IPS-18a (cell line): ENCODE data around the gene TMEM255B.
A peak's percentile ranks its signal among the peaks of the same experiment; 100 is the strongest.

ENCODE experiments used
- H3K27ac ChIP-seq: one replicate; pipeline ENCODE4 v1.5.1; 2013; ENCODE audit warnings: low read length
- H3K27me3 ChIP-seq: one replicate; pipeline ENCODE4 v1.6.1; 2013; ENCODE audit warnings: mild to moderate bottlenecking, low read length; ENCODE audit not compliant: control insufficient read depth, insufficient read depth
- H3K36me3 ChIP-seq: one replicate; pipeline ENCODE4 v1.6.1; 2013; ENCODE audit warnings: low read depth, low read length; ENCODE audit not compliant: control insufficient read depth
- H3K4me1 ChIP-seq: one replicate; pipeline ENCODE4 v1.6.1; 2013; ENCODE audit warnings: low read depth, low read length; ENCODE audit not compliant: control insufficient read depth
- H3K4me3 ChIP-seq: one replicate; pipeline ENCODE4 v1.5.1; 2013; ENCODE audit warnings: low read length
- H3K9ac ChIP-seq: one replicate; pipeline ENCODE4 v1.6.1; 2013; ENCODE audit warnings: mild to moderate bottlenecking, low read length, moderate library complexity
- H3K9me3 ChIP-seq: one replicate; pipeline ENCODE4 v1.6.1; 2013; ENCODE audit warnings: low read depth, low read length; ENCODE audit not compliant: control insufficient read depth

Gene TMEM255B

DNA sequence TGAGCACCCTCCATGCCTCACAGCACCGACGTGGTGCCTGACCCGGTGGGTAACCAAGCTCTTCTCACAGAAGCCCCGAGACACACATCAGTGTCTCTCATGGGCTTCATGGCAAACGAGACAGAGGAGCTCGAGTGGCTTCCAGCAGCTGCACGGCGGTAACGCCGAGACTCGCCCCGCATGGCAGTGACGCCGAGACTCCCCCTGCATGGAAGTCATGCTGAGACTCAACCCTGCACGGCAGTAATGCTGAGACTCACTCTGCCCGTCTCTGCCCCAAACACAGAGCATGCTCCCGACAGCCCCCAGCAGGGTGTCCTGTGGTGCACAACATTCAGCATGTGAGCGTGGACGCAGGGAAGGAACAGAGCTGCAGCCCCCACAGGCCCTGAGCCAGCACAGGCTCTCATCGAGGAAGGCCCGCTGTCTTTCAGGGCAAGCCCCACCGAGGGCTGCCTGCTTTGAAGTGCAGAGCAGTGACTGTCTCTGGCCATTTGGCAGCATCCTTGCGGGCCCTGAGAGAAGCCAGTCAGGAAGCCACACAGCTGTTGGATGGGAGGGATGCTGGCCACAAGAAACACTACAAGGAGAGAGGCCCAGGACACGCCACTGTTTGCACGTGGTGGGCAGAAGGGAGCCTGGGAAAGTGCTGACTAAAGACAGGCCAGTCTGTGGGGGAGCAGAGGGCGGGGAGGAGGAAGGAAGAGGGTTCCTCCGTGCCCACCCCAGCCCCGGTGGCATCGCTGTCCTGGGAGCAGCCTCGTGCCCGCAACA, 95.4 kb downstream of the TMEM255B start:
- H3K27me3 ChIP-seq, result no peaks in the 10 kb centered on the region
- no peak overlapping the region for H3K27ac ChIP-seq
- H3K9ac ChIP-seq, result no peak overlapping the region
- no peak overlapping the region for H3K4me3 ChIP-seq
- no peaks in the 10 kb centered on the region for H3K9me3 ChIP-seq
- peaks cover 2% of the 10 kb centered on the region for H3K4me1 ChIP-seq
- H3K36me3 ChIP-seq, result no peaks in the 10 kb centered on the region

DNA sequence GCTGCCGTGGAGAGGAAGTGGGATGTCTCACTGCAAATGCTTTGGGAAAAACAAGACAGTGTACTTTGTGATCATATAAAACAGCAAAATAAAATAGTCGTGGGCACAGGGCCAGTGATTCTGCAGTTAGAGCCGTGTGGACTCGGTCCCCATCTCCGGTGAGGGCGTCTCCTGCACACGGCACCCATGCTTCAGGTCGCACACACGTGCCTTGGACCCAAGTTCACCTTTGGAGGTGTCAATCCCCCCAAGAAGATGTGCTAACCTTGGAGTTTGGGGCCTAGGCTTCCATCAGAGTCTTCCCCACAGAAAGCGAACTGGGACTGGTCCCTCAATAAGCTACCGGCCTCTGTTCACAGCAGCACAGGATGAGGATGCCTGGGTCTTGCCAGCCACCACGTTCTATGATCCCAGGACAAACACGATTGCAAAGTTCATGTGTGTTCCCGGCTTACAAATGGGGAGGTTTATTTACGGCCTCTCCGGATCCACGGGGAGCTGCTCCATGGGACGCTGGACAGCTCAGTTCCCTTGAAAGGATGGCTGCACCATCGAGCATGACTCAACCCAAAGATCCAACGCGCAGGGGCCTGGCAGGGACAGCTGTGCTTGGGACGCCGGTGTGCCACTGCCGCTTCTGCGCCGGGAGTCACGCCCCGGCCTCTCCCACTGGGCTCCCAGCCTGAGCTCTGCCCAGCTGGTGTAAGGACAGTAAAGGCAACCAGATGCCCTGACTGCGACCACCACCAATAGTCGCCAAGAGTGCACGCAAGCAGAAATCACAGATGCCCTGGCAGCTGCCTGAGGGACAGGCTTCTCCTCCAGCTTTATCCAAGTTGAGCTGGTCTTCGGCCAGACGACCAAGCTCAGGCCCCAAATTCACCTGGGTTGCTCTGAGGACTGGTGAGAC, 96.2 kb downstream of the TMEM255B start:
- no peaks in the 10 kb centered on the region for H3K36me3 ChIP-seq
- H3K27me3 ChIP-seq, result no peaks in the 10 kb centered on the region
- no peak overlapping the region for H3K27ac ChIP-seq
- H3K9me3 ChIP-seq, result no peaks in the 10 kb centered on the region
- H3K4me1 ChIP-seq, result peaks cover 11% of the 10 kb centered on the region
- no peak overlapping the region for H3K4me3 ChIP-seq
- no peak overlapping the region for H3K9ac ChIP-seq

DNA sequence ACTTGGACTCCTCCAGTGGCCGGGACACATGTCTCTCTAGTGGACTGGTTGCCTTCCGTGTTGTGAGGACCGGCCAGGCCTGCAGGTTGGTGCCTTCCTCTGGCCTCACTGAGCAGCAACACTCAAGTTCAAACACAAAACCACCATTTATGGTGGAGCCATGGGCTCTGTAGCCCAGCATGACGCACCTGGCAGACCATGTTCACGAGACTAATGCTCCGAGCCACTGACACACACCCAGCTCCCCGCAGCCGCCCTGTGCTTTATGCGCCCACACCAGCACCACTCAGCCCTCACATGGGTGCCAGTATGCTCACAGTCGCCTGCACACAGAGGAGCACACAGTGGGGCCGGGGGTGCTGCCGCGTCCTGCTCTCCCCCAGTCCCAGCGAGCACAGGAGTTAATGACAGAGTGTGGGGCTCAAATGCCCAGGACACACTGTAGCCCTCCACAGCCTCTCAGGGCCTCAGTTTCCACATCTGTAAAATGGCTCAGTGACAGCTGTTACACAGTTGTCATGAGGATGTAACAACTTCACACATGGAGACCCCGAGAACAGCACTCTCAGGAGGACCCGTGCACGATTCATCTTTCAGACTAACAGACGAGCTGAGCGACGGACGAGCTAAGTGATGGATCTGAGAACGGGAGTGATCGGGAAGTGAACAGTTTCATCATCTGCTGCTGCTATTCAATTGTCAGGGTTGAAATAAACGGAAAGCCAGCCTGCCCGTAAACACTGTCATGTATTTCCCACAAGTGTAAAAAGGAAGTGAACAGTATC, 97.1 kb downstream of the TMEM255B start:
- H3K4me3 ChIP-seq, result no peak overlapping the region
- no peaks in the 10 kb centered on the region for H3K9me3 ChIP-seq
- no peak overlapping the region for H3K27ac ChIP-seq
- H3K9ac ChIP-seq, result no peak overlapping the region
- peaks cover 19% of the 10 kb centered on the region for H3K4me1 ChIP-seq
- H3K36me3 ChIP-seq, result no peaks in the 10 kb centered on the region
- no peaks in the 10 kb centered on the region for H3K27me3 ChIP-seq

DNA sequence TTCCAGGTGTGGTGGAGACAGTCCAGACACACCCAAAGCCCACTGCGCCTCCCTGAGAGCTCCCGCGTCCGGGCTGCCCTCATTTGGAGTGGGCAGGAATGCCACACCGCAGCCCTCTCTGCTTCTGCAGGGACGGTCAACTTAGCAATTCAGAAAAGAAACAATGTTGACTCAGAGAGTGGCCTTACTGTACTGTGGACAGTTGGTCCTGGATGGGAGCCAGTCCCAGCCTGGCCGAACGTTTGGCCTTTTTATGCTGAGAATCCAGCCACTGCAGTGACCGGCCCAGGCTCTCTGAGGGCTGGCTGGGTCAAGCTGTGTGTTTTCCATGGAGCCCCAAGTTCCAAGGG, 97.7 kb downstream of the TMEM255B start:
- H3K4me1 ChIP-seq, result peaks cover 24% of the 10 kb centered on the region

DNA sequence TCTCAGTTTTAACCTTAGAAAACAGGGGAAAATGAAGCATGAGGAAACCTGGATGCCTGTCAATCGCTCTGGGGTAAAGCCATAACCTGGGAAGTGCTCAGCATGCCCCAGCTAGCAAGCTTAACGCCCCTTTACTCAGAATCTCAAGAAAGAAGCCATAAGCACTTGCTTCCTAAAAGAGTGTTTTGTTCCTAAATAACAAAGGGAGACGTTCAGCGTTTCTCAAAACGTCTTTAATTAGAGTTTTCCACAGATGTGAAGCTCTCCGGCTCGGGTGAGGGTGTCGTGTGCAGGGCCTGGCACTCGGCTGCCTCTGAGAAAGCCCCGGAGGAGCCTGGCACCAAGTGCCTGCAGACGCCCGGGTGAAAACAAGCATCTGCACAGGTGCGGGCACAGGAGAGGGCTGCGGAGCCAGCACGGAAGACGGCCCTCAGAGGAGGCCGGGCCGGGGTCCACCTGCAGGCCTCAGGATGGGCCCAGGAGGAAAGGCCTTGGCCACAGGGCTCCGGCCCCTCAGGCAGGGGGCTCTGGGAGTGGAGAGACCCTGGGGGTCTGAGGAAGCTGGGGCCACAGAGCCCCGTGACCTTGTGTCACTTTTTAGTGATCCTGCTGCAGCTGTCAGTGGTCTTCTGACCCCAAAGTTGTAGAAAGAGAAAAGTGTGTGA, 98.6 kb downstream of the TMEM255B start:
- Histone ChIP-seq H3K27ac (no peak overlapping the region), H3K9me3 (no peaks in the 10 kb centered on the region), H3K4me3 (no peak overlapping the region), H3K36me3 (no peaks in the 10 kb centered on the region), H3K4me1 (peaks cover 32% of the 10 kb centered on the region), H3K27me3 (peaks cover 9% of the 10 kb centered on the region), H3K9ac (no peak overlapping the region)

More for the DNA sequence above, 97.7 kb downstream of the TMEM255B start:
- Histone ChIP-seq H3K27me3 (no peaks in the 10 kb centered on the region), H3K9ac (no peak overlapping the region), H3K9me3 (no peaks in the 10 kb centered on the region), H3K4me3 (no peak overlapping the region), H3K36me3 (no peaks in the 10 kb centered on the region), H3K27ac (no peak overlapping the region)

DNA sequence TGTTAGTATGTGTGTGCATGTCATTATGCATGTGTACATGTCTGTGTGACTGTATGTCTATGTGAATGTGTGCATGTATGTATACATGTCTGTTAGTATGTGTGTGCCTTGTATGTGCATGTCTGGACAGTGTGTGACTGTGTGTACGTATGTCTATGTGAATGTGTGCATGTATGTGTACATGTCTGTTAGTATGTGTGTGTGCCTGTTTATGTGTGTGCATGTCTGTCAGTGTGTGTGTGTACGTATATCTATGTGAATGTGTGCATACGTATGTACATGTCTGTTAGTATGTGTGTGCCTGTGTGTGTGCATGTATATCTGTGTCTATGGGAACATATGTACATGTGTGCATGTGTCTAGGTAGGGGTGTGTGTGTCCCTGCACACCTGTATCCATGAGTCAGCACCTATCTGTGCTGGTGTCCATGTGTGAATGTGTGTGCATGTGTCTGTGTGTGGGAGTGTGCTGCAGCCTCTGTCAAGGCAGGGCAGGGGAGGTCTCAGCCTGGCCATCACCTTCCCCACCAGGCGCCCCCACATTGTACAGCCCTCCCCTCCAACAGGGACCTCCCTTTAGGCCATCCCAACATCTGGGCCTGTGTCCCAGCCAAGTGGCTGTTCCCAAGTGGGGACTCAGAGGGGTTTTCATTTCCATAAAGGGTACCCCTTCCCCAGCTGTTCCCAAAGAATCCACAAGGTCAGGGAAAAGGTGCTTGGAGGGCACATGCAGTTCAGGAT, 100.5 kb downstream of the TMEM255B start:
- peak overlapping the region; percentile 34 for H3K9ac ChIP-seq
- H3K9me3 ChIP-seq, result no peaks in the 10 kb centered on the region
- H3K4me1 ChIP-seq, result peaks cover 37% of the 10 kb centered on the region
- H3K36me3 ChIP-seq, result no peaks in the 10 kb centered on the region
- peaks cover 17% of the 10 kb centered on the region for H3K27me3 ChIP-seq
- peak overlapping the region; percentile 62 for H3K27ac ChIP-seq
- peak overlapping the region; percentile 2 for H3K4me3 ChIP-seq

DNA sequence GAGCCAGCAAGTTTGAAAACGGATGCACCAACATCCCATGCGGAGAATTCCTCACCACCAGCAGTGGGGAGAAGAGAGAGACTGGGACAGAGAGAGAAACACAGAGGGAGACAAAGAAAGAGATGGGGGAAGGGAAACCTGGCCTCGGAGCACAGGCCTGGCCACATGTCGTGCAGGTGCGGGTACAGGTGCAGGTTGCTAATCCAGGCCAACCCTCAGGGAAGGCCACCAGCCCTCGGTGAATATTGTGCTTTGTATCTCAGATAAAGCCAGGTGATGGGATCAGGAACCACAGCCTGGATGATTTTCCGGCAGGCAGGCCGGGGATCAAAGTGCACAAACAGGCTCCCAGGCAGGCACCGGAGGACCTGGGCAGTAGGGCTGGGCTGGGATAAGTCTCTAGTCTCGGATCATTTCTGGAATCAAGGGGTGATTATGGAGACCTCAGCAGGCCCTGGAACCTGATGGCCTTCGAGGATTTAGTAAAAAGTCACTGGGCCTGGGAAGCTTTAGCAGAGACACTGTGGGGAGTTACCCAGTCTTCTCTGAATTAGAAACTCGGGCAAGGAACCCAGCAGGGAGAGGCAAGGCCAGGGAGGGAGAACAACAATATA, 101.1 kb downstream of the TMEM255B start:
- H3K4me1 ChIP-seq, result peaks cover 37% of the 10 kb centered on the region
- peaks cover 24% of the 10 kb centered on the region for H3K27me3 ChIP-seq
- peak overlapping the region; percentile 34 for H3K9ac ChIP-seq
- no peaks in the 10 kb centered on the region for H3K36me3 ChIP-seq
- H3K9me3 ChIP-seq, result no peaks in the 10 kb centered on the region
- H3K27ac ChIP-seq, result peak overlapping the region; percentile 62
- peak overlapping the region; percentile 2 for H3K4me3 ChIP-seq

DNA sequence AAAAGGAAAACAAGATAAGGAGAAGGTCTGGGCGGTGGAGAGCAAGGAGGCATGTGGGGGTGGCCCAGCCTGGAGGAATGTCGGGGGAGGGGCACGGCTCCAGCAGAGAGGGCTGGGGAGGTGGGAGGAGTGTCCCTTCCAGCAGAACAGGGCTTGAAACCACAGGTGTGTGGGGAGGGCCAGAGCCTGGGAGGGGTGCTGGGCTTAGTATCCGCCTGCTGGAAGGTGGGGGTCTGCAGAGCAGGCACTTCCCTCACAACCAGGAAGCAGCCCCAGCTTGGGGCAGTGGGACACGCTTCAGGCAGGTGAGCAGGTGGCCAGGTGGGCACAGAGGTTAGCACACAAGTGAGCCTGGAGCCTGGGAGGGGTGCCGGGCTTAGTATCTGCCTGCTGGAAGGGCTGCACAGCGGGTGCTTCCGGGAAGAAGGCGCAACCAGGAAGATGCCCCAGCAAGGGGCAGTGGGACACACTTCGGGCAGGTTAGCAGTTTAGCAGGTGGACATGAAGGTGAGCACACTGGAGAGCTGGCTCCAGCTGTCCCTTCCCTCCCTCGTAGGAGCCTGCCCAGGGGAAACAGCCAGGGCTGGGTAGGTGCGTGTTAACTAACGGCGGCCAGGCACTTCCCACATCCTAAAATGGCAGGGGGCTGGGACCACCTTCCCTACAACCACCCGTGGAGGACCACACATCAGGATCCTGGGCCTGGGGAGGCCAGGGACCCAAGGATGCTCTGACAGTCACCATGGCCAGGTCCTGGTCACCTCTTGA, 101.8 kb downstream of the TMEM255B start:
- Histone ChIP-seq H3K27me3 (peaks cover 31% of the 10 kb centered on the region), H3K4me1 (peaks cover 37% of the 10 kb centered on the region), H3K4me3 (peak overlapping the region; percentile 2), H3K27ac (peak overlapping the region; percentile 62), H3K9me3 (no peaks in the 10 kb centered on the region), H3K36me3 (no peaks in the 10 kb centered on the region), H3K9ac (peak overlapping the region; percentile 34)

DNA sequence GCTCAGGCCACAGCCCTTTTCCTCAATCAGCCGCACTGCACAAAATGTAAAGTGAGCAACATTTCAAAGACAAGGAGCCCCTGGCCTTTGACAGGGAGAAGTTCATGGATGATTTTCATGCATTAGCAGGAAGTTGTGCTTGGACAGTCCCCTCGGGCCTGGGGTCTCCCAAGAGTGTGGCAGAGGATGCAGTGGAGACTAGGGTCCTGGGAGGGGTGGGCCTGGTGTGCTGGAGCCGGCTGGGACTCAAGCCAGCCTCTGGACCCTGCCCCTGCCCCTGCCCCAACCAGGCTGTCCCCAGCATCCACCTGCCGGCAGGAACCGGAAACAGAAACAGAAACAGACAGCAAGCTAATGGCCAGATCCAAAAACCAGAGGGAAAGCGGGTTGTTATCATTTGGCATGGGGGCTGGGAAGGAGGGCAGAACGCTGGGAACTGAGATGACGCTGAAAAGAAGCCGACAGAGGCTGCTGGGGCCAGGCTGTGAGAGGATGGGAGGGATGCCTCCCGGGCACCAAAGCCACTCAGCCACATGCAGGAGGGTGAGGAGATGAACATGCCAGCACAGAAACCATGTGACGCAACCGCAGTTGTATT, 102.5 kb downstream of the TMEM255B start:
- Histone ChIP-seq H3K9ac (no peak overlapping the region), H3K36me3 (no peaks in the 10 kb centered on the region), H3K4me1 (peaks cover 37% of the 10 kb centered on the region), H3K27me3 (peaks cover 32% of the 10 kb centered on the region), H3K4me3 (no peak overlapping the region), H3K27ac (no peak overlapping the region), H3K9me3 (no peaks in the 10 kb centered on the region)
